GM18951 (cell line): ENCODE results near the gene APMAP.

ENCODE experiments used
- POLR2A ChIP-seq: IDR thresholded peaks from 4 replicates; pipeline ENCODE4 v1.6.1; 2011; ENCODE audit warnings: mild to moderate bottlenecking; ENCODE audit not compliant: insufficient read length, insufficient read depth; ENCODE audit errors: extremely low read depth
- in situ Hi-C: fragments of 300-500 bp; cut with MboI; formaldehyde crosslinking; loops from one replicate; pipeline ENCODE4 v1.12.0; 2022; ENCODE audit warnings: low sequenced_read_pairs, mixed read lengths, inconsistent platforms; ENCODE audit not compliant: unreplicated experiment

Gene APMAP

DNA sequence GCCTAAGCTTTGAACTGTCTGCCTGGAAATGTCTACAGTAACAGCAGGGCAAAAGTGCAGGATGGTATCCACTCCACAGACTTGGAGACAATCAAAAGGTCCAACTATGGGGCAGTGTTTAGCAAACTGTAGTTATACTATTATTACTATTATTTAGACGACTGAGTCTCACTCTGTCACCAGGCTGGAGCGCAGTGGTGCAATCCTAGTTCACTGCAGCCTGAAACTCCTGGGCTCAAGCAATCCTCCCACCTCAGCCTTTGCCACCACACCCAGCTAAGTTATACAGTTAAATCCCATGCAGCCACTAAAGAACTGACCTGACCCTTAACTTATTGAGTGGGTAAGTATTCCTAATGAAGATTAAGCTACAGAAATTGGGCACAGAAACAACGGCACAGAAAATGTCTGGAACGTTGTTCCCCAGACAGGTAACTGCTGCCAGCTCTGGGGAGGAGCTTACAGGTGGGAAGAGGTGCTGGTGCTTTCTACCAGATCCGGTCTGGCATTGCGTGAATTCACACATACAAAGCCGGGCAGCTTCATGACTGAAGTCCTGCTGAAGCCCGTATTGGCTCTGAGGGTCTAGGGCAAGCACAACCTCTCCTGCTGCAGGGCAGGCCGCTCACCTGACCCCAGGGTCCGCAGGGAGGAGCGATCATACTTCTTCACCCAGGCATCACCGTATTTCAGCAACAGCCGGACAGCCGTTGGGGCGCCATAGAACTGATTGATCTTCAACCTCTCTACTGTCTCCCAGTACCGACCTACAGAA lies 27.0 kb upstream of the APMAP start:
- TF ChIP-seq POLR2A: no peak
- in situ Hi-C loops: no loop called here

DNA sequence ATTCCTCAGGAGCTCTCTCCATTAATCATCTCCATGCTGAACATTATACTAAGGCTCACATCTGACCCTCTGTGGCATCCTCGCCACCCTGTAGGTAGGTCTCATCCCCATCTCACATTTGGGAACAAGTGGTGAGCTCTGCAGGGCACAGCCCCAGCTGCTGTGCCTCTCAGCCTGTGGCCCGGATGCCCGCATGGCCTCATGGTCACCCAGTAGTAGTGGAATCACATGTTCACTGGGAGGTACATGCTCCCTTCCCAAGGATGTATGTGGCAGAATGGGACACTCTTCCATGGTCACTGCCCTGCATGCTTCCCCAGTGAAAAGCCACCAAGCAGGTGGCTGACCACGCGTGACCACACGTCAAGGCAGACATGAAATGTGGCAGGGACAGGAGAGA lies 26.3 kb upstream of the APMAP start:
- no peak for TF ChIP-seq POLR2A

DNA sequence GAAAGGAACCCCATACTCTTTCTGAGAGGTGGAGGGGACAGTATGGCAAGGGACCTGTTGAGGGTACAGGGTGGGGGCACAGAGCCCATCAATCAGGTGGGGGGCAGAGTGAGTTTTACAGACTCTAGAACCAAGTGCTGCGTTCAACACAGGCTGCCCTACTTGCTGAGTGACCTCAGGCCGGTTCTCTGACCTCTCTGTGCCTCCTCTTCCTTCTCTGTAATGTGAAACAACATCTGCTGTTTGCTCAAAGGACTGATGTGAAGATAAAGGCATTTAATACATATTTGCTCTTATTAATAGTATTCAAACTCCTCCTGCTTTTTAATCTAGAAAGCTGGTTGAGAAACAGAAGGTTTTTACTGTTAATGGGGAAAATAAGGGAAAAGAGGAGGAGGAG lies 25.9 kb upstream of the APMAP start:
- in situ Hi-C loops: no loop called here
- no peak for TF ChIP-seq POLR2A

More for the DNA sequence above, 26.3 kb upstream of the APMAP start:
- in situ Hi-C loops: no loop called here

DNA sequence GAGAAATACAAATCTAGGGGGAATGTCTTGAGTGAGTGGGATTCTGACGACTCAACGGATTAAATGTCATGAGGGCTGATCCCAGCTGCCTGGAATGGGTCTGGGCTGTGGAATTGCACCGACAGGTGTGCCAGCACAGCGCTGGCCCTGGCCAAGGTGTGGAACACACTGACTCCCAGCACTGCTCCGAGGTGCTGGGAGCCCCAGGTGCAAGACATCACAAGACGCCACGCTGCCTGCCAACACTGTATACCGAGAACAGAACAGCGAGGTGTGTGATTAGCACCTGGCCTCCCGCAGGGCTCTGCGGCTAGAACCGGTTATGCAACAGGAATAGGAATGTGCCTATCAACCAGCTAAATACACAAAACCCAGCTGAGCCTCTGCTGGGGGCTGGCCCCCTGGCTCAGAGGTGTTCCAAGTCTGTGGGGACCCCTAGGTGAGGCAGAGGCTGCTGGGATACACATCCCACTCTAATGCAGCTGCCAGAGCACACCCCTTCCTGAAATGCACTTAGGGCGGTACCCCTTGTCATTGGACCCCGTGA lies 24.8 kb upstream of the APMAP start:
- in situ Hi-C loops: no loop called here
- no peak for TF ChIP-seq POLR2A

DNA sequence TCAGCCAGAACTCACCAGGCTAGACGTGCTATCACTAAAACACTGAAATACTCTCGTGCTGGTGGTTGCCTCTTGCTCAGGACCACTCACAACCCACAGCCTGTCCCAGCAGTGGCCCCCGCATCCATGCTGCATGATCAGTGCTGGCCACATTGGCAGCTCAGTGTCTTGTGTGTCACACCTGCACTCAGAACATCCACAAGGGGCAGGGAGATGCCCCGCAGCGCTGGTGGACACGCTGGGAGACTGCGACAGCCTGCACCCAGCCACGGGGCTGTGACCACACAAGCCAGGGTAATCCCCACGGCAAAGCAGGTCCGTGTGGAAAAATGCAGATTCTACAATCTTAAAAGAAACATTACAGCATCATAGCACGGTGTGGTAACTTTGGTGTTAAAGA lies 23.9 kb upstream of the APMAP start:
- in situ Hi-C loops: no loop called here
- no peak for TF ChIP-seq POLR2A

DNA sequence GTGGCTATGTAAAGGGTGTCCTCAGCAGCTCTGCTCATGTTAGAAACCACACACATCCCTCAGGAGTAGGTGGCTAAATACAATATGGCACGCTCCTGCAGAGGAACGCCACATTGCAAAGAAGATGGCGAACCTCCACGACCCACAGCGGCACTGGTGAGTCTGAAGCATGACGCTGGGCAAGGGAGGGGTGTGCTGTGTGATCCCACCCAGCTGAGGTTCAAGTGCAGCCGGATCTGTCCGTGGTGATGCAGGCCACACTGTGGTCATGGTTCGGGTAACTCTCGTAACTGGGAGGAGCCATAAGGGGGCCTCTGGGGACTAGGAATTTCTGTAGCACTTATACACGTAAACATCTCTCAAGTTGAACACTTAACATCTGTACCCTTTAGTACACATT lies 23.4 kb upstream of the APMAP start:
- no peak for TF ChIP-seq POLR2A
- in situ Hi-C loops: no loop called here

DNA sequence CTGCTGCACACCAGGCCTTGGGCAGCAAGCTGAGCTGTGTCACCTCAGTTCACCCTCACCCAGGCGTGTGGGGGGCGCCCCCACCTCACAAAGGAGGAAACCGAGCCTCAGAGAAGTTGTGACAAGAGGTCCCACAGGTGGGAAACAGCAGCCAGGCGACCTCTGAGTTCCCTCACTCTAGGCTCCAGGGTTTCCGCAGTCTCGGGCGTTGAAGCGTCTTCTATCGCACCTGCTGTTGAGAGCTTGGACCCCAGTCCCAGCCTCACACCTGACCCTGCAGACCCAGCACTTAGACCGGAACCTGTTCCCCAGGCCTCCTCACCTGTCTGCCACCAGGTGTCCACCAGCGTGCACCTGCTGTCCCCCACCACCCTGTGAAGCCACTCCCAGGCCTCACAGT lies 22.3 kb upstream of the APMAP start:
- no peak for TF ChIP-seq POLR2A
- in situ Hi-C loops: no loop called here

DNA sequence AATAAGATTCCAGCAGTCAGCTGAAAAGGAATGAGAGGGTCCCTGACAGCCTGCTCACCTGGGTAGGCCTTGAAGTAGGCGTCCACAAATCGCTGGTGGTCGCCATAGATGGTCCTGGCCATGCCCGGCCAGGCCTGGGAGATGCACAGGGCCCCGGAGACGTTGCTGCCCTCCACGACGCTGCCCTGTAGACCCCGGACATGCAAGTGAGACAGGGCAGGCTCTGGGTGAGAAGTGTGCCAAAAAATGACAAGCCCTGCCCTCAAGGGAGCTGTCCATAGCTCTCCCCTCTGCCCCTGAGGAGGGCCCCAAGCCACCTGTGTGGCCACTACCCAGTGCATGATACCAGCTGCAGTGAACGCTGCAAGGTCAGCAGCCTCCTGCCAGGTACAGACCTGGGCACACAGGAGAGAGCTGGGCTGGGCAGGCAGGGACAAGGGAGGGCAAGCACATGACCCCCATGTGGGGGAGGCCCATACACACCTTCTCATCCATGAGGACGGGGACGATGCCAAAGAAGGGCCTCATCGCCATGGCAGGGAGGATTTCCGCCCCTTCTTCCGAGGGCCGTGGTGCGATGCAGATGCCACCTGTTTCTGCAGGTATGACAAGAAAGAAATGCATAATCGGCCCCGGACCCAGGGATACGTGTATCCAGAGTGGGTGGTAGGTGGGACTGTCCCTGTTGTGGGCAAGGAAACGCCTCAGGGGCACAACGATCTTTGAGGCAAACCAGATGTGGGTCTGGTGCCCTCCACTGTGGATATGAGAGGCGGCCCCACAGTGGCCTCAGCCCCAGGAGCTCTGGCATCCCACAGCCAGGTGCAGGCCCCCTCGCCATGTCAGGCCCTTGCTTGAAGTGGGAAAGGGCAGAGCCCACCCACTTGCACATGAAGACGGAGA lies 21.2 kb upstream of the APMAP start:
- no peak for TF ChIP-seq POLR2A
- in situ Hi-C loops: no loop called here

DNA sequence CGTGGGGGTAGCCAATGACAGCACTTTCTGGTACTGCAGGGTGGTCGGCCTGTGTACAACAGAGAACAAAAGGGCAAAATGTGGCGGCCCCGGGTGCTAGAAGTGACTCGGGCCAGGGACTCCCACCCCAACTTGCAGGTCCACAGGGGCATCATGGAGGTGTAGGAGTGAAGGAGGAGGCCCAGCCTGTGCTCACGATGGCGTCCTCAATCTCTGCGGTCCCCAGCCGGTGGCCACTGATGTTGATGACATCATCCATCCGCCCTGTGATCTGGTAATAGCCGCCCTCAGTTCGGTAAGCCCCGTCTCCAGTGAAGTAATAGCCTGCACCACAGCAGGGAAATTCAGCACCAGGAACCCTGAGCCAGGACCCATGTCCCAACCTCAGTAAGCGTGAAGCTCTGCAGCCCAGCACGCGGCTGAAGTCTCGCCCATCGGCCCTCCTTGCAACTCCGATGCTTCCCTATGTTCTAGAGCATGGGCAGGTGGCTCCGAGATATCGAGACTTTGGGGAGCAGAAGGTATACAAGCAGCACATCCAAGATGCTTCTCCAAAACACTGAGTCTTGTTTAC lies 20.2 kb upstream of the APMAP start:
- in situ Hi-C loops: no loop called here
- no peak for TF ChIP-seq POLR2A

DNA sequence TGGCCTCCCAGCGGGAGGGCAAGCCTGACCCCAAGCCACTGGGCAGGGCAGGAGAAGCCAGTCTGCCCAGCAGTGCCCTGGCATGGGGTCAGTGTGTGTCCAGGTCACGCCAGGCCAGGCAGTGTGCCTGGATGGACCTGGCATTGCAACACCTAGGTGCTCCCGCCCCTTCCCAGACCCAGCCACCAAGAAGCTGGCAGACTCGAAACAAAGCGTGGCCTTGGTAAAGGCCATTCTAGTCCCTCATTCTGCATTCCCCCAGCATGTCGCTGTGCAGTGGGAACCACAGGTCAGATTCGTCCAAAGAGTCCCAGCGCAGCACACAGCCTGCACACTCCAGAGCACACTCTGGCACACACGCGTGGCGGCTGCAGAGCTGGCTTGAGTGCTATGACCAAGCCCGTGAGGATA lies 19.3 kb upstream of the APMAP start:
- in situ Hi-C loops: no loop called here
- no peak for TF ChIP-seq POLR2A

DNA sequence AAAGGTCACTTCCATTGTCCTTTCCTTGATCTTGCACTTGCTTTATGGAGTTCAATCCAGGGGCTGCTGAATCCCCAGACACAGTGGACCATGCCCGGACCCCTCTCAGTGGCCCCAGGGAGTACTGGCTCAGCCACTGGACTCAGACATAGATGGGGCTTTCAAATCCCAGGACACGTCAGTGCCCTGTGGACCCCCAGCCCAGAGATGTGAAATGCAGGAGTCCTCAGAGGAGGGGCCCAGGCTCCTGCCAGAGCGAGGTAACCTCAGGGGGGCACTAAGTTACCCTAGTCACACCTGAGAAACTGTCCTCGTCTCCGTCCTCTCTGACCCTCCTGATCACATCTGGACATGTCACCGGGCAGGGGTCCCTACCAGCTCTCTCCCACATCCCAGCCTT lies 18.7 kb upstream of the APMAP start:
- TF ChIP-seq POLR2A: no peak
- in situ Hi-C loops: no loop called here

DNA sequence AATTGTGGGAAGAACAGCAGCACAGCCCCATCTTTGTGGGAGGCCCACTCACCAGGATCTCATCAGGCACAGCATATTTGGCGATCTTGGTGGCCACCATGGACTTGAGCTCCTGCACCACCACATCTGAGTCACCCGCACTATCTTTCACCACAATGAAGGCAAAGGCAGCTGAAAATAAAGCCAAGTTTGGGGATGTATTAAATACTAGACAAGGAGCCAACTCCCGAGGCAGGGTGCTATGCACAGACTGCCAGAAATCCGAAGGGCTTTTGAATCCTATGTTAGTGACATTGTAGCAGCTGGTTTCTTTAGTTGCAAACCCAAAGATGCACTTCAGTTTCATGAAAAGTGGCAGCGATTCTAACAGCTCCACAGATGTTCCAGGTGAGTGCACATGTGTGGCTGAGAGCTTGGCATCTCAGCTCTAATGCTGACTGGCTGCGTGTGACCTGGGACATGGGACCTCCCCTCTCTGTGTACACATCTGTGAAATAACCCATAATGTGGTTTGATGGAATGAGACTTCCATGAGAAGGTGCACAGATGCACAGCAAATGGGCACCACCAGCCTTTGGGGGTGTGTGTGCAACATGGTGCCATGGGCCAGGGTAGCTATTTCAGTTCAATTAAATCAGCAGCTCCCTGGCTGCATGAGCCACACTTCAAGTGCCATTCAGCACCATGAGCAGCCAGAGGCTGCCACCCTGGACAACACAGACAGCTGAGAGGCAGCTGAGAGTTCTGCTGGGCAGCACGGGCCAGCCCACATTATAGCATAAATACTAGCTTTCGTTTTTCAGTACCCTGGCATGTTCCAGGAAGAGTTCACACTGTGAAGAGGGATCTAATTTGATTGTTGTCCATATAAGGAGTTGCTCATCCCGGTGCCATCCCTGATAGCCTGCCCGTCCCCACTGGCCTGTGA lies 16.9 kb upstream of the APMAP start:
- no peak for TF ChIP-seq POLR2A
- in situ Hi-C loops: loop anchor here (5.0 kb wide), 1 partner anchor 53 kb away; no protein-coding TSS in a partner anchor

DNA sequence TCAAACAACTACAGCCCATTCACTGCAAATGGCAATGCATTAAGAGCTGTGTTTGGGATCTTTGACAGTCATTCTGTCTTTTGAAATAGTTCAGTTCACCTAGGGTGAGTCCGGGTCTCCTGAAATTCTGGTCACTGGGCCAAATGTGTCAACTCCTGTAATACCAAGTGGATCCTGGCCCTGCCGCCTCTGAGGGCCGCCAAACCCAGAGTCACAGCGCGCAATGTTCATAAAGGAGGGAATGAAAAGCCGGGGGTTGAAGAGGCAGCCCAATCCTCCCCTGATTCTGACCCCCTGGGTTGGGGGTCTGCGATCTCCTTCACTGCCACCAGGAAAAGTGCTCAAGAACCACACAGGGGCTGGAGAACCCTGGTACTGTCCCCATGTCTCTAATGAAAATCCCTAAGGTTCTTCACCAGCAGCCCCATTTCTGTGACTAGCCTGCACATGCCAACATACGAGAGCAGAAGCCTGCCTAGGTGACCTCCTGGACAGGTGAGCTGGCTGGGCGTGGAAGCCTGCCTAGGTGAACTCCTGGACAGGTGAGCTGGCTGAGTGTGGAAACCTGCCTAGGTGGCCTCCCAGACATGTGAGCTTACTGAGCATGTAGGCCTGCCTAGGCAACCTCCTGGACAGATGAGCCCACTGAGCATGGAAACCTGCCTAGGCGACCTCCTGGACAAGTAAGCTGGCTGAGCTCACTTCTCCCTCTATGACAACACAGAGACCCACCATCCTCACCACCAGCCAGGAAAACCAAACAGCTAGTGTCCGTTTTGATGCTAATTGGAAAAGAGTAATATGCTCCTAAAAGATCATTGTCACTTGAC lies 16.1 kb upstream of the APMAP start:
- no peak for TF ChIP-seq POLR2A
- in situ Hi-C loops: loop anchor here (5.0 kb wide), 1 partner anchor 54 kb away; no protein-coding TSS in a partner anchor
